OCI-LY1 (cell line): ENCODE results near the gene NPFFR1.

Experiments used
- H2AFZ ChIP-seq: fragments of 200-600 bp; sonication (generic), shearing (Covaris generic); 2 replicates; pipeline ENCODE4 v1.6.0; 2014; ENCODE audit warnings: antibody characterized with exemption, mild to moderate bottlenecking, low read length
- H3F3A ChIP-seq: fragments of 200-600 bp; sonication (generic), shearing (Covaris generic); 2 replicates; pipeline ENCODE4 v1.6.0; 2014; ENCODE audit warnings: mild to moderate bottlenecking, antibody characterized with exemption, low read length, moderate library complexity; ENCODE audit not compliant: insufficient read depth
- H3K27ac ChIP-seq: fragments of 200-600 bp; sonication (generic); 2 replicates; pipeline ENCODE4 v1.5.1; 2014; ENCODE audit warnings: low read length, mixed run types, mild to moderate bottlenecking, low read depth; ENCODE audit not compliant: poor library complexity, severe bottlenecking
- H3K27me3 ChIP-seq: fragments of 200-600 bp; sonication (generic); 2 replicates; pipeline ENCODE4 v1.6.0; 2014; ENCODE audit warnings: antibody characterized with exemption, mild to moderate bottlenecking, low read length, moderate library complexity; ENCODE audit not compliant: insufficient read depth
- H3K36me3 ChIP-seq: fragments of 200-600 bp; sonication (generic); 2 replicates; pipeline ENCODE4 v1.6.1; 2014; ENCODE audit warnings: mild to moderate bottlenecking, antibody characterized with exemption, low read length, moderate library complexity, mixed read lengths; ENCODE audit not compliant: insufficient read depth
- H3K4me1 ChIP-seq: fragments of 200-600 bp; sonication (generic); 2 replicates; pipeline ENCODE4 v1.5.1; 2014; ENCODE audit warnings: mild to moderate bottlenecking, low read length, moderate library complexity; ENCODE audit not compliant: insufficient read depth, severe bottlenecking
- H3K4me2 ChIP-seq: fragments of 200-600 bp; sonication (generic), shearing (Covaris generic); 2 replicates; pipeline ENCODE4 v1.6.1; 2014; ENCODE audit warnings: low read length
- H3K4me3 ChIP-seq: fragments of 200-600 bp; sonication (generic); 2 replicates; pipeline ENCODE4 v1.5.1; 2014; ENCODE audit warnings: low read length, low read depth, mild to moderate bottlenecking, mixed read lengths; ENCODE audit not compliant: poor library complexity, severe bottlenecking
- H3K79me2 ChIP-seq: fragments of 200-600 bp; shearing (Covaris generic); 2 replicates; pipeline ENCODE4 v1.6.1; 2016; ENCODE audit warnings: mixed run types, low read length, mixed read lengths; ENCODE audit not compliant: insufficient read depth
- H3K9ac ChIP-seq: fragments of 200-600 bp; sonication (generic), shearing (Covaris generic); 2 replicates; pipeline ENCODE4 v1.6.1; 2014; ENCODE audit warnings: mild to moderate bottlenecking, low read length, mixed read lengths
- H3K9me2 ChIP-seq: fragments of 200-600 bp; sonication (generic), shearing (Covaris generic); 2 replicates; pipeline ENCODE4 v1.6.1; 2014; ENCODE audit warnings: low read depth, mild to moderate bottlenecking, low read length, mixed read lengths
- H3K9me3 ChIP-seq: fragments of 200-600 bp; shearing (Covaris generic); 2 replicates; pipeline ENCODE4 v1.6.1; 2014; ENCODE audit warnings: low read length, mixed read lengths
- H4K20me1 ChIP-seq: fragments of 200-600 bp; sonication (generic), shearing (Covaris generic); 2 replicates; pipeline ENCODE4 v1.6.0; 2016; ENCODE audit warnings: mild to moderate bottlenecking, low read length; ENCODE audit not compliant: insufficient read depth
- EZH2 ChIP-seq: fragments of 200-600 bp; sonication (generic), shearing (Covaris generic); IDR thresholded peaks from 2 replicates; pipeline ENCODE4 v1.8.0; 2017; ENCODE audit warnings: borderline replicate concordance, mixed run types, mild to moderate bottlenecking, antibody characterized with exemption, low read length, moderate library complexity, mixed read lengths
- TF ChIP-seq, protein P1 (sequence below): fragments of 200-600 bp; sonication (generic), shearing (Covaris generic); IDR thresholded peaks from 2 replicates; pipeline ENCODE4 v1.5.1; 2017; ENCODE audit warnings: mild to moderate bottlenecking, antibody characterized with exemption, low read length, moderate library complexity, mixed read lengths

The NPFFR1 gene

DNA sequence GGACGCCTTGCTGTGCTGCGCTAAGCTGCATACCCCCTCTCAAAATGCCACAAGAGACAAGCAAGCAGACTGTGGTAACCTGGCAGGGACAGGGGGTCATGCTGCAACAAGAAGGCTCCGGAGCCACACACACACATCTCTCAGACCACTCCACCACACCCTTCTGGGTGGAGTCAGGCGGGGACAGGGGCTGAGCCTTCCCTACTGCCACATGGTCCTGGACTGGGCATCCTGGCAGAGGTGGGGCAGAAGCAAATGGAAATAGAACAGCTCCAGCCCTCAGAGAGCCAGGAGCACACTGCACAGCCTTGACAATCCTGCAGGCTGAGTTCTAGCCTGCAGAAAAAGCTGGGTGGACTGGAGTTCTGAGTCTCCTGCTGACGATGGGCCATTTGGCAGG, 28.4 kb upstream of the NPFFR1 start:
- Histone ChIP-seq H3K27ac (no peak overlapping the region), H3K4me1 (no peaks in the 10 kb centered on the region), H3K36me3 (no peaks in the 10 kb centered on the region), H3K4me2 (no peak overlapping the region), H3K27me3 (peaks cover 4% of the 10 kb centered on the region), H3K79me2 (no peaks in the 10 kb centered on the region), H3K9me3 (no peaks in the 10 kb centered on the region), H3K4me3 (no peak overlapping the region), H3K9me2 (no peaks in the 10 kb centered on the region), H2AFZ (no peak overlapping the region), H4K20me1 (no peaks in the 10 kb centered on the region), H3F3A (no peaks in the 10 kb centered on the region), H3K9ac (no peak overlapping the region)
- TF ChIP-seq EZH2: no peak
- TF ChIP-seq, protein P1, sequence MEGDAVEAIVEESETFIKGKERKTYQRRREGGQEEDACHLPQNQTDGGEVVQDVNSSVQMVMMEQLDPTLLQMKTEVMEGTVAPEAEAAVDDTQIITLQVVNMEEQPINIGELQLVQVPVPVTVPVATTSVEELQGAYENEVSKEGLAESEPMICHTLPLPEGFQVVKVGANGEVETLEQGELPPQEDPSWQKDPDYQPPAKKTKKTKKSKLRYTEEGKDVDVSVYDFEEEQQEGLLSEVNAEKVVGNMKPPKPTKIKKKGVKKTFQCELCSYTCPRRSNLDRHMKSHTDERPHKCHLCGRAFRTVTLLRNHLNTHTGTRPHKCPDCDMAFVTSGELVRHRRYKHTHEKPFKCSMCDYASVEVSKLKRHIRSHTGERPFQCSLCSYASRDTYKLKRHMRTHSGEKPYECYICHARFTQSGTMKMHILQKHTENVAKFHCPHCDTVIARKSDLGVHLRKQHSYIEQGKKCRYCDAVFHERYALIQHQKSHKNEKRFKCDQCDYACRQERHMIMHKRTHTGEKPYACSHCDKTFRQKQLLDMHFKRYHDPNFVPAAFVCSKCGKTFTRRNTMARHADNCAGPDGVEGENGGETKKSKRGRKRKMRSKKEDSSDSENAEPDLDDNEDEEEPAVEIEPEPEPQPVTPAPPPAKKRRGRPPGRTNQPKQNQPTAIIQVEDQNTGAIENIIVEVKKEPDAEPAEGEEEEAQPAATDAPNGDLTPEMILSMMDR: no peak

DNA sequence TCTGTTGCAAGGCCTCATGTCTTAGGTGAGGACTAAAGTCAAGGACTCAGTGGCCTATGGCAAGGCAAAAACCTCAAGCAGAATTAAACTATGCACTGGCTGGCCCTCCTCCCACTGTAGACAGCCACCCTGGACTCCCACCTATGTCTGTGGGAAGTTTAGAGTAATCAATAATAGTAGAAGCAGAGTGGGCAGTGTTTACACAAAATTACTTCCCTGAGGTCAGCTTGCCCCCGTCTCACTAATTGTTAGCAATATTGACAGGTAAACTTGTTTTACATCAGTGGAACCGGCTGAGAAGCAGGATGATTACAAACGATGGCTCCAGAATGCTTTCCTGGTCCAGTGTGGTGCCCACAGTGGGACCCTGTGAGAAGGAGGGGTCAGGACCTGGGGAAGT, 27.9 kb upstream of the NPFFR1 start:
- Histone ChIP-seq H3K27ac (no peak overlapping the region), H3K4me3 (no peak overlapping the region), H2AFZ (no peak overlapping the region), H3K9me3 (no peaks in the 10 kb centered on the region), H3K4me2 (no peak overlapping the region), H3K27me3 (peaks cover 4% of the 10 kb centered on the region), H3K4me1 (no peaks in the 10 kb centered on the region), H3K9ac (no peak overlapping the region), H3F3A (no peaks in the 10 kb centered on the region), H3K79me2 (no peaks in the 10 kb centered on the region), H4K20me1 (no peaks in the 10 kb centered on the region), H3K36me3 (no peaks in the 10 kb centered on the region), H3K9me2 (no peaks in the 10 kb centered on the region)
- TF ChIP-seq, protein P1: no peak
- no peak for TF ChIP-seq EZH2

DNA sequence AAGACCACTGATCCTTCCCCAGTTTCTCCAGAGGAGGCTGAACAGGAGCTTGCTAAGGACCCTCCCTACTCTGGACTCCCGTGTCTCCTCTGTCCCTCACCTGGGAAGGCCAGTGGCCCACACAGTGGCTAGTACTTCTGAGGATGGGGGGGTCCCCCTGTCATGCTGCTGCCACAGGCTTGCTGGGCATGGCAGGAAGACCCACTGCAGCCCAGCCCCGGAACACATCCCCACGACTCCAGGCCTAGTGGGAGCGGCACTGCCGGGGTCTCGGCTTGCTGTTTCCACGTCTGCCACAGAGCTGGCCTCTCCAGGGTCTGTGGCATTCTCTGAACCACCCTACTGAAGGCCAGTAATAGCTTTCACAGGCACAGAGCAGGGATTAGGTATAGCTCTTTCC, 25.9 kb upstream of the NPFFR1 start:
- no peak overlapping the region for H3K27ac ChIP-seq
- H3K4me2 ChIP-seq: no peak overlapping the region
- H3K36me3 ChIP-seq: no peaks in the 10 kb centered on the region
- H4K20me1 ChIP-seq: no peaks in the 10 kb centered on the region
- H3K9me3 ChIP-seq: no peaks in the 10 kb centered on the region
- H3K9me2 ChIP-seq: no peaks in the 10 kb centered on the region
- H3K4me3 ChIP-seq: no peak overlapping the region
- no peaks in the 10 kb centered on the region for H3F3A ChIP-seq
- no peak for TF ChIP-seq EZH2
- TF ChIP-seq, protein P1: no peak
- H3K9ac ChIP-seq: no peak overlapping the region
- no peaks in the 10 kb centered on the region for H3K79me2 ChIP-seq
- peaks cover 5% of the 10 kb centered on the region for H3K4me1 ChIP-seq
- peaks cover 4% of the 10 kb centered on the region for H3K27me3 ChIP-seq
- no peak overlapping the region for H2AFZ ChIP-seq
